Gastrocnemius medialis (tissue), 4 donors: ENCODE measurements around the gene MIER2.

Source experiments
- CTCF ChIP-seq, 5 experiments: fragments of 450-650 bp in 3 of 5; fragments of 200-600 bp in 2 of 5; sonication (generic) in 2 of 5; IDR thresholded peaks in 4 of 5; conservative IDR thresholded peaks in 1 of 5; 1 replicate in 4 of 5; 2 replicates in 1 of 5; pipeline ENCODE4 v1.5.1; 2016 to 2019; ENCODE audit warnings: antibody characterized with exemption in 5 of 5, mild to moderate bottlenecking in 3 of 5, moderate library complexity in 3 of 5
- POLR2A ChIP-seq, 2 donors: fragments of 450-650 bp; IDR thresholded peaks; one replicate each; pipeline ENCODE4 v1.6.1; 2017; ENCODE audit warnings: antibody characterized with exemption in 2 of 2, mild to moderate bottlenecking in 2 of 2, moderate library complexity in 2 of 2

- TF ChIP-seq CTCF (IDR thresholded peaks at IDR 0.05 in 4 of 5, conservative IDR thresholded peaks at IDR 0.05 in 1 of 5) (no peak), POLR2A (IDR thresholded peaks at IDR 0.05) (no peak)
Measured at GRCh38 chr19:374886-375235, 30.3 kb upstream of the MIER2 start.
